GM19099 (cell line): ENCODE measurements around the gene IP6K3.

Source experiments
- POLR2A ChIP-seq: IDR thresholded peaks from 3 replicates; pipeline ENCODE4 v1.6.1; 2011; ENCODE audit warnings: low read depth; ENCODE audit not compliant: insufficient read length; ENCODE audit errors: extremely low read depth

The IP6K3 gene

DNA sequence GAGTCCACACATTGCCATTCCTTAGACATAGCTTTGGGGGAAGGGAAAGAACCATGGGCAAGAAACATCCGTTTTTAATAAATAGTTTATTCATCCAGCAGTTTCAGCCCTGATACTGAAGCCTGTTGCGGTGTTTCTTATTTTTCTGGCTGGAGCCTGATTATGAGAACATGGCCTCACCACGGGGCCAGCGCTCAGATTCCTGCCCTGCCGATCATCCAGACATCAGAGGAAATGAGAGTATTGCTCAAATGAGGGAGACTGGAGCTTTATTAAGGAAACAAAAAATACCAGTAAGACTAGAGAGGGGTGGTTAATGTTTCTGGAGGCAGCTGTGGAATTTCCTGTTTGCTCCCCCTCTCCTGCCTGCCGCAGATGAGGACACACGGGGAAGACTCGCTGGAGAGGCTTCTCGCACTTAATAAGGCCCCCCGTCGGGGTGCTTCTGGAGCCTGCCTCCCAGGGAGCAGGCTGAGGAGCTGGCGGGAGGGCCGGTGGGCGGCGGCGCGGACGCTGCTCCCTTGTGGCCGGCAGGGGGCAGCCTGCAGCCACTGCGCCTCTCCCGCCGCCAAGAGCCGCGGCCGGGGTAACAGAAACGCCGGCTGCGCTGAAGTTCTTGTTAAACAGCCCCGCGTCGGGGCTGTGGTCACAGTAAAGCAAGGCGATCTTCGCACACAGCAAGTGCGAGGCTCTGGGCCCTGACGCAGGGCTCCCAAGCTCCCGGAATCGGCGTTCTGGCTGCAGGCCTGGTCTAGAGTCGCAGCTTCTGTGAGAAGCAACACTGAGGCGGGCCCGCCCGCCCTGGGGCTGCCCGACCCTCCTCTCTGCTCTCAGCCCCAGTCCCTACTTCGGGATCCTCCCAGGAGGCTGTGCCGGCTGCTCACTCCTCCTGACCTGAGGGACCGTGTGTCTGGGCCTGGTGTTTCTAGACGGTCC lies 24.7 kb upstream of the IP6K3 start:
- no peak for TF ChIP-seq POLR2A

DNA sequence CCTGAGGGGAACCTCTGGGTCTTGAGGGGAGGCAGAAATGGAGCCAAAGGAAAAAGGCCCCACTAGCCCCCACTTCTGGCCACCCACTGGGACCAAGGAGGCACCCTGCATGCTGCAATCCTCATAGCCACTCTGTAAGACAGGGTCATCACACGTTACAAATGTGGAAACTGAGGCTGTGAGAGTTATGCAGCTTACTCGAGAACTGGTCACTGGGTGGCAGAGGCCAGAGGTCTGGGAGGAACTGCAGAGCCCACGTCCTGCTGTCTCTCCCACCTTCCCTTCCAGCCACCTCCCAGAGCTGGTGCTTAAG lies 24.1 kb upstream of the IP6K3 start:
- no peak for TF ChIP-seq POLR2A

DNA sequence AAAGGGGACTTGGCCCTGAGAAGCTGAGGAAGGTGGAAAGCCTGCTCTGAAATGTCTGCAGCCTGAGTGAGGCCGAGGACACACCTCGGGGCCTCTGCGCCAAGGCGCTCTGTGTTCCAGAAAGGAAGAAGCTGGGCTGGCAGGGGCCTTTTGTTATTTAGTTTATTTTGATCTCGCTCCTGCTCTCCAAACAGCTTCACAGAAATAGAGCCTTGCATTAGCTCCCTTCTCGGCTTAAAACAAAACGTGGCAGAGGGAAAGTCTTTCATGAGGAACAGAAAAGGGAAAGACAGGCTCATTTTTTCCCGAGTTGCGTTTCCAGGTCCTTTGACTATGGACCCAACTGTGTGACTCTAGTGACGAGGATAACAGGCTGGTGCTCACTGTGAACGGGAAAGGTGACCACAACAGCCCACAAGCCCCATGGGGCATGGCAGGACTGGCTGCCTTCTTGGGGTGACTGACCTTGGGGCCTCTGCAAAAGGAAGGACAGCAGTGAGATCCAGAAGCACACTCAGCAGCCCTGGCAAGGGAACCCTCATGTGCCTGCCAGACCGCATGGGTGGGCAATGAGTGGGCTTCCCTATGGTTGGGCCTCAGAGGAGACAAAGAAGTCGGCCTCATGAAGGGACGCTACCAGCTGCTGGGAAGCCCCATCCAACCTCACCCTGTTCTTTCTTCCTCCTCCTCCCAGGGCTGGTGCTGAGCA lies 23.6 kb upstream of the IP6K3 start:
- TF ChIP-seq POLR2A: no peak

DNA sequence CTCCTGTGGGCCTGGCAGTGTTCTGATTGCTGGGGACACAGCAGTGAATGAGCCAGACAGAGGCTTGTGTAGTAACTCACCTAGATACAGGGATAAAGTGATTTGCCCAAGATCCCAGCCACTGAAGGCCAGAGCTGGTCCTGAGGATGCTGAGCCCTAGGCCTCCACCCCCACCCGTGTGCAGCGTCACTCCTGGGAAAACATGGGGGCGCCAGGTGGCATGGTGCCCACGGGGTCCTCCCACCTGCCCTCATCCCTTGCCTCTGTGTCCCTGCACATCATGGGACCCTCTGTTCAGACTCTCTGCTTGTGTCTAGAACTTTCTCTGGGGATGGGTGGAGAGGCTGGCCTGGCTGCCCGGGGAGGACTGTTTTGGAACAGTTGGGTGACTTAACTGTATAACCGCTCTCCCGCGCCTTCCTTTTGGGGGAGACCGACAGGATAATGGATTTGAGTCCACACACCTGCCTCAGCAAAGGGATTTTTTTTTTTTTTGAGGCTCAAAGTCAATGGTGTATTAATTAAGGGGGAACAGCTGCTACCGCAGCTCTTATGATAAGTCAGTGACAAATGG lies 22.6 kb upstream of the IP6K3 start:
- no peak for TF ChIP-seq POLR2A

DNA sequence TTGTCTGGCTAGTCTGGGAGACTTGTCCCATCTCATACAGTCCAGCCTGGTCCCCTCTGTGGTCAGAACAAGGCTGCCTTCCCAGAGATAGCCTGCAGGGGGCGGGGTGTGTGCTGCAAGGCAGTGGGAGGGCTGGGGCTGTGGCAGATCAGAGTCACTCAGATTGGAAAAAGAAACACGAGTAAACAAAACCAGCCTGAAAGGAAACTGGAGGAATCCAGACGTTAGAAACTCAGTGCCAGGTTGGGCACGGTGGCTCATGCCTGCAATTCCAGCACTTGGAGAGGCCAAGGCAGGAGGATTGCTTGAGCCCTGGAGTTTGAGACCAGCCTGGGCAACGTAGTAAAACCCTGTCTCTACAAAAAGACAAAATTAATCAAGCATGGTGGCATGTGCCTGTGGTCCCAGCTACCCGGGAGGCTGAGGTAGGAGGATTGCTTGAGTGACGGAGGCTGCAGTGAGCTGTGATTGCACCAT lies 22.0 kb upstream of the IP6K3 start:
- no peak for TF ChIP-seq POLR2A

- TF ChIP-seq POLR2A: no peak
Measured at GRCh38 chr6:33766921-33767907, 20.5 kb upstream of the IP6K3 start.

DNA sequence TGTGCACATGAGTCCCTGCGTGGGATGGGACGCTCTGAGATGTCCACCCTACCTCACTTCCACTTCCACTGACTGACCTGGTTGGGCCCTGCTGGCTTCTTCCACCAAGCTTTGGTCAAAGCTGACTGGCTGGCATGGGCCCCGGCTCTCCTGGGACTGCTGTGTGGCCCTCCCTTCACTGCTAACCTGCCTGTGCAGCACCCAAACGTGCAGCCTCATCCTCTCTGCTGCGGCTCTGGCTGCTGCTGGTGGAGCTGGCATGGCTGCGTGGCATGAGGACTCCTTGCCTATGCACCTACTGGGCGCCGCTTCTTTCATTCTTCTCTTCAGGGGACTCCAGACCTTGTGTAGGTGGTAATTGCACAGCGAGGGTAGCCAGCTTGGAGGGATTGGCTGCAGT lies 18.7 kb upstream of the IP6K3 start:
- no peak for TF ChIP-seq POLR2A

GRCh38 chr6:33764036-33764435 lies 17.3 kb upstream of the IP6K3 start:
- TF ChIP-seq POLR2A: no peak

DNA sequence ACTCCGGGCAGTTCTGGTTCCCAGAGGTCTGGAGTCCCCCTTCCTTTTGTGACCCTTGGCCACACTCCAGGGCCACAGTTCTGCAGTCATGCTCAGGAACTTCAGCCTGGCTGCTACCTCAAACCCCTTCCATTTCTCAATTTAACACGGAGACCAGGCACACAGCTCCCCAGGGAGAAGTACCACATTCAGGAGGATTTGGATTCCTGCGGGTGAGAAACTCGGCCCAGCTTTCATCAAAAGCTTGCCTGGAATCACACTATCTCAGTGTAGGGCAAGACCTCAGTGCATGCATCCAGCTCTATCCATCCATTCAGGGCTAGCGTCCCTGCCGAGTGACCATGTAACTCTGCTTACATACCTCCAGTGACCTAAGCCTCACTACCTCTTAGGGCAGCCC lies 16.8 kb upstream of the IP6K3 start:
- TF ChIP-seq POLR2A: no peak

DNA sequence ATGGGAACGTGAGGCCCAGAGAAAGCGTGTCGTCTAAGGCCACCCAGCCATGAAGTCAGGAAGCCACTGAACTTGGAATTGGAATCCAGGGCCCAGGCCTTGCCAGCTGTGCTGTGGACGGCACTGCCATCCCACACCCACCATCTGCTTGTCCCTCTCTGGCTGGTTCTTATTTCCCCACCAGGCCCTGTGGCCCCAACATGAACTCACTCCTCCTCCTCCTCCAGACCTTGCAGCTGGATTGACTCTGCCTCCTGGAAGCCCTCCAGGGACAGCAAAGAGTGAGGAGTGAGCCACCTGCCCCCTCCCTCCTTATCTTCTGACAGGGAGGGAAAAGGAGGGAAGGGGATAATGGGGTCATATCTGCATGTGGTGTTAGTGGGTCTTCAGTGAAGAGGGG lies 16.0 kb upstream of the IP6K3 start:
- no peak for TF ChIP-seq POLR2A

DNA sequence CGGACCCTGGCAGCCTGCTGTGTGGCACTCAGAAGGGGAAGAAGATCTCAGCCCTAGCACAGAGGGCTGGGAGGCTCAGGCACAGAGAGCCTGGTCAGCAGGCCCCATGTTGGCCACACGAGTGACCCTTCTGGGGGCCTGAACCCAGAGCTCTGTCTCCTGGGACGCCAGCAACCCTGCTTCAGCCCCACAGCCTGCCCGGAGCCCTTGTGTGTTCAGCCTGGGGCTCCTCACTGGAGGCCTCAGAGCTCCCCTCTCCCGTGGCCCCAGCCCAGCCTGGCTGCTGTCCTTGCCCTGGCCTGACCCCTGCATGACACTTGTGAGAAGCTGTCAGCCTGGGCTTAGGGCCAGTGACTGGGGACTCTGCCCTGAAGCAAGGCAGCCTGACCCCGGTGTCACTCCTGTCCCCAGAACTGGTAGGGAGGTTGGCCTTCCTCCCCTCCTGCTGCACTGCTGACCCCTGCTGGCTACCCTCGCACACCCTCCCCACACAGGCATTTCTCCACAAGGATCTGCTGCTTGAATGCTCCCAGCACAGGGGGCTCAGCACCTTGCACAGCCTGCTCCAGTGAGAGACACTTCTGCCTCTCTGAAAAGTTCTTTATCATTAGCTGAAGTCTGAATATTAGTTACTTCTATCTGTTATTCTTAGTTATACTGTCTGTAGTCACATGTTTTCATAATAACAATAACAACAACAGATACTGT lies 15.4 kb upstream of the IP6K3 start:
- no peak for TF ChIP-seq POLR2A

- no peak for TF ChIP-seq POLR2A
Measured at GRCh38 chr6:33761581-33761921, 14.8 kb upstream of the IP6K3 start.

DNA sequence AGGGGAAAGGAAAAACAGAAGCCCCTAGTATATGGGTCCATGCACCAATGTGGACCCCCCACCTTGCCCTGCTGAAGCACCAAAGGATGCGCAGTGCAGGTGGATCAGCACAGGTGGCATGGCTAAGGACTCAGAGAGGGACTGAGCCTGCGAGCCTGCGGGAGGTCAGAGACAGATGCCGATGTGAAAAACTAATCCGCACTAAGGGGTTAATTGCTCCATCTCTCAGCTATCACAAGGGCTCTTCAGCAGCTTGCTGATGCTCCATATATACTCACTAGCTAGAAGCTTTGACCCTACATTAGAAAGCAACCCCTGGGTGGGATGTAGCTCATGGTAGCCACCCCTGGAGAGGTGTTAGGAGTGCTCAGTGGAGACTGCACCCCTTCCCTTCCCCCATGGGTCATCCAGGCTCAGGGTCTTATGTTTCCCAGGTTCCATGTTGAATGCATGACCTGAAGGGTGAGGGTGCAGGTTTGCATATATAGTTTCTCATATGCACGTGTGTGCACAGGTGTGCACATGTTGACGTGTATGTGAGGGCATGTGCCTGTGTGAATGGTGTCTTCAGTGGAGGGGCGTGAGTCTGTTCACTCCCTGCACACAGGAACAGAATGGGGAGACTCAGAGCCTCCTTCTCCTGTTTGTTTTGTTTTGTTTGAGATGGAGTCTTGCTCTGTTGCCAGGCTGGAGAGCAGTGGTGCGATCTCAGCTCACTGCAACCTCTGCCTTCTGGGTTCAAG lies 13.4 kb upstream of the IP6K3 start:
- TF ChIP-seq POLR2A: no peak
